Activated CD4-positive, alpha-beta T cell treated with anti-CD3 and anti-CD28 coated beads, Interleukin-2, amount 50 U/mL, for 16 hours (primary cell): Measurements from ENCODE around the gene KLF16.

Source experiments
- DNase-seq: peaks from one replicate; pipeline ENCODE4 v3.0.0-alpha.2; 2020

The KLF16 gene

GRCh38 chr19:1854039-1854541 is 9.3 kb downstream of the KLF16 start:
- no peak for DNase-seq

GRCh38 chr19:1853295-1854038 is 9.9 kb downstream of the KLF16 start:
- DNase-seq: peak; percentile 90

- DNase-seq: no peak
Observed at GRCh38 chr19:1852581-1853128, 10.7 kb downstream of the KLF16 start.

GRCh38 chr19:1851654-1852580 is 11.5 kb downstream of the KLF16 start:
- DNase-seq: no peak

- DNase-seq: no peak
Observed at GRCh38 chr19:1850809-1851653, 12.3 kb downstream of the KLF16 start.

GRCh38 chr19:1849886-1850398 is 13.4 kb downstream of the KLF16 start:
- no peak for DNase-seq

- DNase-seq: no peak
Observed at GRCh38 chr19:1849132-1849474, 14.3 kb downstream of the KLF16 start.

- DNase-seq: peak; percentile 96
Observed at GRCh38 chr19:1848399-1849131, 14.8 kb downstream of the KLF16 start, which contains the start of gene REXO1. Gene REXO1 (minus strand): TSS chr19:1848483. CDS start chr19:1848358, 125 bp downstream.

GRCh38 chr19:1847684-1848398 is 15.5 kb downstream of the KLF16 start:
- DNase-seq: peak; percentile 51

- no peak for DNase-seq
Observed at GRCh38 chr19:1847348-1847683, 16.1 kb downstream of the KLF16 start.

GRCh38 chr19:1846517-1847204 is 16.7 kb downstream of the KLF16 start:
- no peak for DNase-seq

GRCh38 chr19:1845642-1846041 is 17.7 kb downstream of the KLF16 start:
- no peak for DNase-seq

GRCh38 chr19:1845125-1845515 is 18.3 kb downstream of the KLF16 start:
- DNase-seq: no peak

- DNase-seq: no peak
Observed at GRCh38 chr19:1844513-1845124, 18.8 kb downstream of the KLF16 start.

GRCh38 chr19:1843646-1844394 is 19.6 kb downstream of the KLF16 start:
- no peak for DNase-seq

- DNase-seq: no peak
Observed at GRCh38 chr19:1843116-1843515, 20.3 kb downstream of the KLF16 start.

GRCh38 chr19:1841209-1841924 is 22.0 kb downstream of the KLF16 start:
- no peak for DNase-seq

GRCh38 chr19:1840541-1841115 is 22.8 kb downstream of the KLF16 start:
- no peak for DNase-seq
